Measurements from ENCODE around the gene DUSP9.
A peak's percentile ranks its signal among the peaks of the same experiment; 100 is the strongest.
"Not testable (repeated sequence)": the region's sequence is repeated elsewhere in the genome, so short reads cannot be mapped to it uniquely, and the experiment has no call there.

Gene DUSP9

DNA sequence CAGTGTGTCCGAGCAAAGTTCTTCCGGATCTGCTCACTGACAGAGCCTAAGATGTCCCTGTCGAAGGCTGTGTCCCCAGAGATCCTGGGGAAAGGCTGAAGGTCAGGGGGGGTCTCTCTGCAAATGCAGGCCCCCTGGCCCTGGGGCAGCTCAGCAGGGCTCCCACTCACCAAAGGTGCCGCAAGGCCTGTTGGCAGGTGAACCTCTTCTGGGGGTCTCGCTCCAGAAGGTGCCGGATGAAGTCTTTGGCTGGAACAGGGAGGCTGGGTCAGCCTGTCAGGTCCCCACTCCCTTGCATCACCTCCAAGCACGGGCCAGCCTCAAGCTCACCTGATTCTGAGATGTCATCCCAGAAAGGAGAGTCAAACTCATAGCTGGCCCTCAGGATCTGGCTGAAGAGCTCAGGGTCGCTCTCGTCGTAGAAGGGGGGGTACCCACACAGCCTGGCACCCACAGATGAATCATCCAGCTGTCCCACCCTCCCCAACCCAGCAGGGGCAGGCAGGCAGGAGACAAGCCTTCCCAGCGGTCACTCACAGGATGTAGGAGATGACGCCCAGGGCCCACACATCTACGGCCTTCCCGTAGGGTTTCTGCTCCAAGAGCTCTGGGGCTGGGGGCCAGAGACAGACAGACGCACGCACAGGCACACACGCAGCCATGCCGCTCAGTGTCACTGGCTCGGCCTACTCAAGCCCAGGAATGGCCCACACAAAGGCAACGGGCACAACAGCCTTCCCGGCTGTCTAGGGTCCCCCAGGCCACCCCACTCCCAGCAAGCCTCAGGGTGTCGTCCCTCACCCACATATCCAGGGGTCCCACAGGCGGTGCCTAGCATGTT, 24.0 kb downstream of the DUSP9 start:
- DNase-seq: no peak

DNA sequence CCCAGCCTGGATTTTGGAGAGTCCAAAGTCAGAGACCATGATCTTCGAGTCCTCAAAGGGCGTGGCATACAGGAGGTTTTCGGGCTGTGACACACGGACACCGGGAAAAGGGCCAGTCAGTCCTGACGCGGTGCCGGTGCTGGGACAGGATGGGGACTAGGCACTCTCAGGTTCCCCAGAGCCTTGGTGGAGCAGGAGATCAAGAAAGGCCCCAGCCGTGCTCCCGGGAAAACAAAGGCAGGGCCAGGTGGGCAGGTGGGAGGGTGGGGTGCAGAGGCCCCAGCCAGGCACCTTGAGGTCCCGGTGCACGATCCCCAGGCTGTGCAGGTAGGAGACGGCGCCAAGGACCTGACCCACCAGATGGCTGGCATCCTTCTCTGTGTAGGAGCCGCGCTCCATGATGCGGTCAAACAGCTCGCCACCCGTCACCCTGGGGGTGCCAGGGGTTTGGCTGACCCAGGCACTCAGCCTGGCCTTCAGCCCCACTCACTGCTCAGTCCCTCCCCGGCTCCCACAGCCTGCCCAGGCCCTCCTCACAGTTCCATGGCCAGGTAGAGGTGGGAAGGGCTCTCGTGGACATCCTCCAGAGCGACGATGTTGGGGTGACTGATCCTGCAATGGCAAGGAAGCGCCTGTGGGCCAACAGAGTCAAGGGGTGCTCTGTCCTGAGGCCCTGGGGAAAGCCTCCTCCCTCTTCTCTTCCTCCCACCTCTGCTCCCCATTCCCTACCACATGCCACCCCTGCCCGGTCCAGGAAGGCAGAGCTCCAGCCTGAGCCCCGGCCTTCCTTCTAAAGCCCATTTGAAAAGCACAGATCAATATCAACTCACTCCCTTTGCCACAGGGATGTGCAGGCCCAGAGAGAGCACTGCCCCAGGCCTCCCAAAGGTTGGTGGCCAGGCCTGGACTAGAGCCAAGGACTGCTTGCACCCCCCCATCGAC, 24.9 kb downstream of the DUSP9 start:
- no peak for DNase-seq

DNA sequence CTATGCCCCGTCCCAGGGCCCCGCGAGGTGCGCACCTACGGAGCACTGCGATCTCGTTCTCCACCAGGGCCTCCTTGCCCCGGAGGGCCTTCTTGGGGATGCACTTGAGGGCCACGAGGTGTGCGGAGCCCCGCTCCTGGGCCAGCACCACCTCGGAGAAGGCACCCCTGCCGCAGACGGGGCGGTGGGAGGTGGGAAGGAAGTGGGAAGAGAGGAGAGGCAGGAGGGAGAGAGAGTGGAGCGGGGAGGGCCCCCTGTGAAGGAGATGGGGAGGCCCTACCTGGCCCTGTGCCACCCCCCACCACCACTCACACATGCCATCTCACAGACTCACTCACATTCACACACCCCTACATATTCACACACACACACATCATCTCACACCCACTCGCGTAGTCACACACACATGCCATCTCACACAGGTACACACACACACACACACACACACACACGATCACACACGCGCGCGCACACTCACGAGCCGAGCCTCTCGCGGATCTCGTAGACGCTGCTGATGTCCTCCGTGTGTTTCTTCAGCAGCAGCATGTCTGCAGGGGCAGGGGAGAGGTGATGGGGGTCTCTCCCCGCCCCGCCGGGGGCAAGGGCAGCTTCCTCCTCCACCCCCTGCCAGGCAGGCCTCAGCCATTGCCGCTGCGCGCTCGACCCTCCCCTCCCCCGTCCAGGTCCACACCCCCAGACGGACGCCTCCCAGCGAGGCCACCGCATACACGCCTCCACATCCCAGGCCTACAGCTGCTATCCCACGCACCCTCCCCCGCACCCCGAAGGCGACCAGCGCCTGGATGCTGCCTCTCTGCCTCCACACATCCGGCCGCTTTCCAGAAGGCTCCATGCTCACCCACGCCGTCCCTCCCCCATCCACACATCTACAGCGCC, 25.8 kb downstream of the DUSP9 start:
- DNase-seq: no peak

DNA sequence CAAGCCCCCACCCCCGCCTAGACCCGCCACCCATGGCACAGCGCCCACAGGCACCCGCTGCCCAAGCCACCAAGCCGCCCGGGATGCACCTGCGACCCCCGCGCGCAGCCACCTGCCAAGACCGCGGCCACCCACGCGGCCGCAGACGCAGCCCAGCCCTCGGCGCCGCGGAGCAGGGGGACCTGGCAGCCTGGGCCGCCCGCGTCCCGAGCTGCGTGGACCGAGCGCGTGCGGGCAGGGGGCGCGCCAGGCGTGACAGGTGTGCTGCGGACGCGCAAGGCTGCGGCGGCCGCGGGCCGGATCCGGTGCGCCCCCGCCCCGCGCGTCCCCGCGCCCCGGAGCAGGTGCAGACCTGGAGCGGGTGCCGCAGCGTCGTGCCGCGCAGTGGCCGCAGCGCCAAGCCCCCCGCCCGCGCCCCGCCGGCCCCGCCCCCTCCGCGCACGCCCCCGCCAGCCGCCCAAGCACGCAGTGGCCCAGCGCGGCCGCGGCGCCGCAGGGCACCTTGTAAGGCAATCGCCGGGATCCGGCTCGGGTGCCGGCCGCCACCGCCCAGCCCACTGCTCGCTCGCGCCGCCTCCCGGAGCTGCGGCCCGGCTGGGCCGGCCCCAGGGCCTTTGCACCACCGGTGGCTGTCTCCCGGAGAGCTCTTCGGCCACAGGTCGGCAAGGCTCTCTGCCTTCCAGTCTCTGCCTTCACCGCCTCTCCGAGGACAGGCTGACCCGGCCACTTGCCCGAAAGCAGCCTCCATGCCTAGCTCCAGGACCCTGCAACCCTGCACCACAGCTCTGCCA, 26.6 kb downstream of the DUSP9 start, which contains the start of gene PNCK:
Gene PNCK, minus strand, starts transcription at position 386 of the 791 bp plus-strand sequence. CDS start 737 bp downstream, outside the sequence.
- DNase-seq: no peak

DNA sequence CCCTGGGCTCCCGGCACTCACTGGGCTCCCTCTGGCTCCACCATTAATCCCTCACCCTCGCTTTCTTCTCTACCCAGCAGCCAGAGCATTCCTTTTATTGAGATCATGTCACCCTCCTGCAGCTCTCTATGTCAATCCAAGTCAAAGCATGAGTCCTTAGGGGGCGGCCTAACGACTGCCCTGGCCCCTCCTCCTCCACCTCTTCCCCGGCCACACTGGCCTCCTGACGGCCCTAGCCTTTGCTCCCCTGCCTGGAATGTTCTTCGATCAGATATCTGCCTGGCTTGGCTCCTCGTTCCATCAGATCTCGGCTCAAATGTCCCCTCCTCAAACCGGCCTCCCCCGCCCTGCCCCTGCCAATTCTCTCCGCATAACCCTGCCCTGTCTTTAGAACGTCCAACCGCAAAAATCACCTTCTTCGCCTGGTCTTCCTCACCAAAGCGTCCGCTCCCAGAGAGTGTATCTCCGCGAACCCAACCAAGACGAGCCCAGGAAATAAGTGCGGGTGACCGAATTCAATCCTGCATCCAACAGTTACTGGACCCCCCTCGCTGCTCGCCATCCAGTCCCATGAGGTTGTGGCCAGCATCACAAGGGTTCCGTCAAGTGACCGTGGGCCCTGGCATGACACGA, 27.3 kb downstream of the DUSP9 start:
- no peak for DNase-seq

DNA sequence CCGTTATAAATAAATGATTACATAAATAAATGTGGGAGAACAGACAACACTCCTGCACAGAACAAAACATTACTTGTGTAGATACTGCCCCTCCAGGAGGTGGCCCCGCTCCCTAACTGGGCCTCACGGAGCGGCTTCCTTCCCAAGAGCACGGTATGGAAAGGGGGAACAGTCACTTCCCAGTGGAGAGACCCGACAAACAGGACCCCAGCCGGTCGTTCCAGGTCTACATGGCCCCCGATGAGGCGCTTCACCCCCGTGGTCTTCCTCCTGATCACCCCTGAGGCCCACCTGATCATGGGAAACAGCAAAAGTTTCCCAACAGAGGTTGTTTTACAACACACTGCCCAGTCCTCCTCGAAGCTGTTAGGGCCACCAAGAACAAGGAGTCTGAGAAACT, 34.2 kb downstream of the DUSP9 start:
- no peak for DNase-seq

DNA sequence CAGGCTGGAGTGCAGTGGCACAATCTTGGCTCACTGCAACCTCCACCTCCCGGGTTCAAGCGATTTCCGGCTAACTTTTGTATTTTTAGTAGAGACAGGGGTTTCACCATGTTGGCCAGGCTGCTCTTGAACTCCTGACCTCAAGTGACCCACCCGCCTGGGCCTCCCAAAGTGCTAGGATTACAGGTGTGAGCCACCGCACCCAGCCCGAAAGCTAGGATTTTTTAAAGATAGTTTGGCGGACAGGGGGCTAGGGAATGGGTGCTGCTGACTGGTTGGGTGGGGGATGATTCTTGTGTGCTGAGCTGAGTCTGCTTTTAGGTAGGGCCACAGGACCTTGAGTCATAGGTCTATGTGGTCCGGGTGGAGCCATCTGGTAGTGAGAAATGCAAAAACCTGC, 36.5 kb downstream of the DUSP9 start:
- not testable (repeated sequence) for DNase-seq

DNA sequence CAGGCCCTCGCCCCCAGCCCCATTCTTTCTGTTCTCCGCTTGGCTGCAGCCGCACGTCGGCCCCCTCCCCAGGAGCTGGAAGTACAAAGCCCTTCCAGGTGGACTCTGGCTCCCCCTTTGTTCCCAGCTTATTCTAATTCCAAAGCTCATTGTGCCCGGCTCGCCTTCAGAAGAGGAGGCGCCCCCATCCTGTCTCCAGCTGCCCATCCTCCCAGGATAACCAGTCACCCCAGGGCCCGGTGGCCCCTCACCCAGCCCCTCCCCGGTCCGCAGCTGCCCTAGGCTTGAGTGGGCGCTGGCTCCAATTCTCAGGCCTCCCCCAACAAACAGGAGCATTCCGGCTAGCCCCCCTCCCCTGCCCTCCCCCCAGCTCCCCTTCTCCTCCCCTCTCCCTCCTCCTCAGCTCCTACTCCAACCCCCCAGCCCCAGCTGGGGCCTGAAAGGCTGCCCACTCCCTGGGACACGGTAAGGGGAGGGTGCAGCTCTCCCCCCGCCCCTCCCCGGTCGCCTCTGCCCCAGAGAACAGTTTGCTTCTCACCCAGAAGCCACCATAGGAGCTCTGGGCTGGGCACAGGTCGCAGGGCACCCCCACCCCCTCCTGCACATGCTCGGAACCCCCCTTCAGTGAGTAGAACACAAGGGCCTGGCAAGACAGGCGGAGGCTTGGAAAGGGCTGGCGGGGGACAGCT, 37.6 kb downstream of the DUSP9 start:
- no peak for DNase-seq

DNA sequence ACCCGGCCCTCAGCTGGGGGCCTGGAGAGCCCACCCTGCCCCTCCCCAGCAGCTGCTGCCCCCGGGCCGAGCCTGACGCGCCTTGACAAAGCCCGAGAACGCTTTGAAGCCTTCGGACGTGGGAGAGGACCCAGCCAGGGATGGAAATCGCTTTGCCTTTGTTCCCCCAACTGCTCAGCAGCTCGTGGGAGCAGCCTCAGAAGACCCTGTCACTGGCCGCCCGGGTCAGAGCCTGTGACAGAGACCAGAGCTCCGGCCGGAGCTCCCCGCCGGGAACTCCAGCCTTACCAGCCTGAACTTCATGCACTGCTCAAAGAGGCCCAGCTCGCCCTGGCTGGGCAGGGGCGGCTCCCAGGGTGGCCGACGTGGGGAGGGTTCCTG, 38.1 kb downstream of the DUSP9 start:
- no peak for DNase-seq

DNA sequence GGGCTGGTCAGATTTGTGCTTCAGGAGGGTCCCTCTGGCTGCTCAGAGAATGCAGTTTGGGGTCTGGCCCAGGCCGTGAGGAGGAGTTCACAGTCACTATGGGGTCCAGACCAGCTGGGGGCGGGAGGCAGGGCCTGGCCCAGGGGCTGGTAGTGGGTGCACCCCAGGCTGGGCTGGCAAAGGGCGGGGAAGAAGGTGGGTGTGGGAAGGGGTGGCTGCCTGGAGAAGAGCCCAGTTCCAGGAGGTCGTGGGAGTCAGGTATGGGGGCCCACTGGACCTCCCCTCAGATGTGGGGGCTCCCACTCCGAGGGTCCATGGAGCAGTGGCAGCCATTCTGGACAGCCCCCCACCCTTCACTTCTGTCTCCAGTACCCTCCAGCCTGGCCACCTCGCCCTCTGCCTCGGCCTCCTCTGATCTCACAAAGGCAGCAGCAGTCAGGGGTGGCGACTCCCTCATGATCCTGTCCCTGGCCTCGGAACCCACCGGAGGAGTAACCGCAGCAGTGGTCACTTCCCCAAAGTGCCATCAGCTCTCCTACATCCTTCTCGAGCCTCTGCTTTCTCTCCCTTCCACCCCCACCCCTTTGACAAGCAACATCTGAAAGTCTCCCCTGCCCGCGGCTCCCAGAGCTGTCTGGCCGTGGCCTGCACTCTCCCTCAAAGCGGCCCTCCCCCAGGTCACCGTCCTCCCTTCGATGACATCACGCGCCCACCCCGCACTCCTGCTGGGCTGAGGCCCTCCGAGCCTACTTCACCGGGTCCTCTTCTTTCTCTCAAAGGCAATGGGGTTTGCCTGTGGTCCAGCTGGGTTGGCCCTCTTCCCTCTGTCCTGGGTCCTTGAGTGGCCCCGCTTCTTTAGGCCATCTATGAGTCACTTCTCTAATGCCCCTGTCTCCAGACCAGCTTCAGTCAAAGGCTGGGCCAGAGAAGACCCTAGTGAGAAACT, 39.0 kb downstream of the DUSP9 start:
- no peak for DNase-seq

DNA sequence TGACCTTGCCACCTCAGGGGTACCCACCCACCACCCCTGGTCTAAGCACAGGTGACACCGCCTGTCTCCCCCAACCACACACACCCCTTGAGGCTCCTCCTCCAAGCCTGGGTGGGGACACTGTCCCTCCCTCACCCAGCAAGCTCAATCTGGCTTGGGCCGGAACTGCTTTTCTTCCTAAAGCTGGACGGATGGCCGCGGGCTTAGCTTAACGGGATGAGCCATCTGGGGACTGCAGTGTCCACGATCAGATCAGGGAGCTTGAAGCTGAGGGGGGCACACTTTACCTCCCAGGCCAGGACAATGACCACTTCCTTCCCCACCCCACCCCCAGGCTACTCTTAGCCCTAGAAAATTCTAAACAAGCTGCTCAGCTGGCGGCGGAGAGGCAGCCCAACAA, 39.7 kb downstream of the DUSP9 start:
- no peak for DNase-seq

DNA sequence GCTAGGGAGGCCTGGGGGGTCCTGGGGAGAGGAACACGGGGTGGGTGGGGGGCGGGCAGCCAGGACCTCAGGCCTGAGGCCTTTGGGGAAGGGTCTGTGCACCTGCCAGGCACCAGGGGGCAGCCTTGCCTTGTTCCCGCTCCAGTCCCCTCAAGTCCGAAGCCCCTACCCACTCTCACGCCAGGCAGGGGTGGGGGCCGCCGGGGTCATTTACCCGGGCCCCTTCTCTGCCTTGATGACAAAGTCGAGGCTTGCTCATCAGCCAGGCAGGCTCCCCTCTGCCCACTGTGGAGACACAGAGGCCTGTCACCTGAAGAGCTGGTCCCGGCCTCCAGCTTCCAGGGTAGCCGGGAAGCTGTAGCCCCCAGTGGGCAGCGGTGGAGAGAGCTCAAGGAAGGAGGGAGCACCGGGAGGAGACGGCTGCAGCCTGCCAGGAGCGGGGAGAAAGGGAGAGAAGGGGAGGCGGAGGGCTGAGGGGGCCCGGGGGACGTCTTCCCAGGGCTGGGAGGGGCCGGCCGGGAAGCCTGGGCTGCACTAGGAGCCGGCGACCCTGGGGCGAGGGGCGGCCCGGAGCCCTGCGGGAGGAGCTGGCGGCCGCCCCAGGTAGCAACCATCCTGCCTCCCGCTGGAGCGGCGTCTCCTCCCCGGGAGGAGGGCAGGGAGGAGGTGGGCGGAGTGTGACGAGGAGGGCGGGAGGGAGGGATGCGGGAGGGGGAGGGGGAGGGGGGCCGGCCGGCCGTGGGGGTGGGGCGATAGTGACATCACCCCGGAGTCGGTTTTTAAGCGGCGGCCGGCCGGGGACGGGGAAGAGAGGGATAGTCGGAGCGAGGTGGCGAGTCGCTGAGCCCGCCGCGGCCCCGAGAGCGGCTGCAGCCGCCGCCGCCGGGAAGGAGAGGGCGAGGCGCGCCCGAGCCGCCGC, 40.4 kb downstream of the DUSP9 start, which contains the start of gene SLC6A8:
Gene SLC6A8, plus strand, starts transcription at position 806 of the 919 bp plus-strand sequence. CDS start 649 bp downstream, outside the sequence.
- peak in 52 of 56 donors; percentile 17 to 84 (median 57) for DNase-seq

DNA sequence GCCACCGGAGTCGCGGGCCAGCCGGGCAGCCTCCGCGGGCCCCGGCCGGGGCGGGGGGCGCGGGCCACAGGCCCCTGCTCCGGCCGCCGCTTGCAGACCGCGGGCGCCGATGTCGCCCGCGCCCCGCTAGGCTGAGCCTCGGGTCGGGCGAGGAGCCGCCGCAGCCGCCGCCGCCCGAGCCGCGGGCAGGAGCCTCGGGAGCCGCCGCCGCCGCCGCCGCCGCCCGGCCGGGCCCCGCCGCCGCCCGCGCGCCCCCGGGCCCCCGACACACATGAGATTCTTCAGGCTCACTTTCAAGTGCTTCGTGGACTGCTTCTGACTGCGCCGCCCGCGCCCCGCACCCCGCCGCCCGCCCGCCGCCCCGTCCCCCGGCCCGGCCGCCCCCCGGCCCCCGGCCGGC, 41.1 kb downstream of the DUSP9 start:
- no peak for DNase-seq

DNA sequence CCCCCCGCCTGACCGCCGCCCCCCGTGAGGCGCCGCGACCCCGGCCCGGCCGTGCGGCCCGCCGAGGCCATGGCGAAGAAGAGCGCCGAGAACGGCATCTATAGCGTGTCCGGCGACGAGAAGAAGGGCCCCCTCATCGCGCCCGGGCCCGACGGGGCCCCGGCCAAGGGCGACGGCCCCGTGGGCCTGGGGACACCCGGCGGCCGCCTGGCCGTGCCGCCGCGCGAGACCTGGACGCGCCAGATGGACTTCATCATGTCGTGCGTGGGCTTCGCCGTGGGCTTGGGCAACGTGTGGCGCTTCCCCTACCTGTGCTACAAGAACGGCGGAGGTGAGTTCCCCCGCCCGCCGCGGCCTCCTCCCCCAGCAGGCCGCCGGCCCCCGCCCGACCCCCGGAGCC, 41.5 kb downstream of the DUSP9 start:
- no peak for DNase-seq

DNA sequence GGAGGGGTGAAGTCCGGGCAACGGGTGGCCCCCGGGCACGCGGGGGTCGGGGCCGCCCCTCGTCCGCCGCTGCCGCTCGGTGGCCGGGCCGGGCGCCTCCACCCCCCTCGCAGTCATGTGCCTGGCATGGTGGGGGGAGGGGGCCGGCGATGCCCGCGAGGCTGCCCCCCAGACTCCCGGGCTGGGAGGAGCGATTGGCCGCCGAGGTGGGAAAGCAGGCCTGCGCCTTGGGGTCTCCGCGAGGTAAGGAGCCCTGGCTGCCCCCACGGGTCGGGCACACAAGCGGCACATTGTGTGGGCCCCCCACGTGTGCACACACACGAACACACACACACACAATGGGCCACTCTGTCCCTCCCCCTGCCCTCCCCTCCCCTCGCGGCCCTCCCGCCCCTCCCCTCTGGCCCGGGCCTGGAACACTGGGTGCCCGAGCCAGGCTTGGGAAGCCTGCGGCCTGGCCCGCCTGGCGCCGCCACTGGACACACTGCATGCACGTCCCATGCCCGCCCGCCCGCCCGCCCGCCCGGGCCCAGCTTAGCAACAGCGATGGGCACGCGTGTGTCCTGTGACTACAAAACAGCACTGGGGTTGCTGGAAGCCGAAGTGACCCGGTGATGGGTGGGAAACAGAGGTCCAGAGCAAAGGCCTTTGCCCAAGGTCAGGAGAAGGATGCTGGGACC, 42.0 kb downstream of the DUSP9 start:
- DNase-seq: peak in 51 of 56 donors; percentile 10 to 82 (median 56)
